NCI-H146 treated with DMSO at 0.1 percent for 48 hours (cell line): ENCODE measurements around the gene CREB1.
"Not testable (repeated sequence)": the region's sequence is repeated elsewhere in the genome, so short reads cannot be mapped to it uniquely, and the experiment has no call there.

Experiments
- DNase-seq: peaks from one replicate; lab custom pipeline; 2025; ENCODE audit not compliant: unreplicated experiment; lab: John Stamatoyannopoulos, UW

The CREB1 gene

DNA sequence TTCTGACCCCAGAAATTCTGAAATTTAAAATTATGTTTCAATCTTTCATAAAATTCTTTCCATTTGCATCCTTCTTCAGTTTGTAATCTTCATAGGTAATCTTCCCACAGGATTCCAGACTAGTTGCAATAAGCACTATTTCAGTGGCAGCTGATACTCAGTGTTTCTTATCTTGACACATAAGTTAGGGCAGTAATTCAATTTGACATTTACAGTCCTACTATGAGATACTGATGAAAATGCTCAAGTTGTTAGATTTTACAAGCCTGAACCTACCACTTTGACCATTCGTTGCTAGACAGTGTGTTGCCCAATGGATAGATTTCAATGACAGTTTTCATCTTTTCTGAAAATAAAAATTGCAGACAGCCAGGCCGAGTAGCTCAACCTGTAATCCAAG lies 85.1 kb downstream of the CREB1 start:
- no peak for DNase-seq

DNA sequence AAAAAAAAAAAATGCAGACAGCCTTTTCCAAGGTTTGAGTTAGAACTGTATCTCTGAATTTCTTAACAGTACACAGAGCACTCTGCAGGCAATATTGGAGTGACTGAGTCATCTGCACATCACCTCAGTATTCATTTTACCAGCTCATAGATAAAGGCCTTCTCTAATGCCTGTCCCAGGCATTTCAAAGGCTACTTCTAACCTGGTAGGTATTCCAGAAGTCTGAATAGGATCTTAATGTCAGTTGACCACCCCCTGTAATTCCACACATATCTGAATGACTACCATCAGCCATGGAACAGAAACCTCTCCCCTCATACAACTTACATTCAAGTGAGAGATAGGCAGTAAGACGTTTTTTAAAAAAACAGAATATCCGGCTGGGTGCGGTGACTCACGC lies 86.4 kb downstream of the CREB1 start:
- no peak for DNase-seq

DNA sequence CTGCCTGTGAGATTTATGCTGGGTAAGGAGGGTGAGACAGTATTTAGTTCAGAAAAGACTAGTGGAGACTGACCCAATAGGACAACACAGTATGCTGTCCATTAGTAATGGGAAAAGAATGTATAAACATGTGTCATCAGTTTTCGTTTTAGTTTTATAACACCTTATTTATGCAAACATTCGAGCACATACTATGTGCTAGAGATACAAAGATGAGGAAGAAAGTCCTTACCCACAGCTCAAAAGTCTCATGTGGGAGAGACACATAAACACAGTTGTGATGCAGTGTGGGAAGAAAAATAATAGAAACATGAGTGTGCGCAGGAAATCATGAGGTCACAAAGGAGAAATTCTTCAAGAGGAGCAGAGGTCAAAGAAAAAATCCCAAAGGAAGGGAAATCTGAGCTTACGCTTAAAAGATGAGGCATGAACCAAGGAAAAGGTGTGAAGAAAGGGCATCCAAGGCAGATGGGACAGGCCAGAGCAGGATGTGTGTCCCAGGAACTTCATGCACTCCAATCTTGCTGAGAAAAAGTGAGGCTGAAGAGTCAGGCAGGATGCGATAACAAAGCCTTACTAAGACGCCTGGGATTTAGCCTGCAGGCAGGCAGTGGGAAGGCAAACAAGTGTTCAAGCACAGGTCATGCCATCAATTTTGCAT lies 87.4 kb downstream of the CREB1 start:
- no peak for DNase-seq

DNA sequence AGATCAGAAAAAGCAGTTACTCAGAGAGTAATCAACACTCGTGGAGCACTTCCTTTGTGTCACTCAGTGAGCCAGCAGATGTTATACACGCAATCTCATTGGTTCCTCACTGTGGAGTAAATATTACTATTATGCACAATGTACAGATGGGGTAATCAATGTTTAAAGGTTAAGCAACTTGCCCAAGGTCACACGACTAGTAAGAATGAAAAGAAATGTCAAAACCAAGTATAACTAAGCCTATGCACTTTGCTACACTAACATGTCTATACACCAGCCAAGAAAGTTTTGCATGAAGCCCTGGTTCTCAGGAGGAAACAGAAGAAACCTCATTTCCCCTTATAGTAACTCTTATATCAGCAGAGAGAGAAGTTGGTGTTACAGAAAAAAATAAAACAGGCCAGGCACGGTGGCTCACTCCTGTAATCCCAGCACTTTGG lies 90.0 kb downstream of the CREB1 start:
- no peak for DNase-seq

DNA sequence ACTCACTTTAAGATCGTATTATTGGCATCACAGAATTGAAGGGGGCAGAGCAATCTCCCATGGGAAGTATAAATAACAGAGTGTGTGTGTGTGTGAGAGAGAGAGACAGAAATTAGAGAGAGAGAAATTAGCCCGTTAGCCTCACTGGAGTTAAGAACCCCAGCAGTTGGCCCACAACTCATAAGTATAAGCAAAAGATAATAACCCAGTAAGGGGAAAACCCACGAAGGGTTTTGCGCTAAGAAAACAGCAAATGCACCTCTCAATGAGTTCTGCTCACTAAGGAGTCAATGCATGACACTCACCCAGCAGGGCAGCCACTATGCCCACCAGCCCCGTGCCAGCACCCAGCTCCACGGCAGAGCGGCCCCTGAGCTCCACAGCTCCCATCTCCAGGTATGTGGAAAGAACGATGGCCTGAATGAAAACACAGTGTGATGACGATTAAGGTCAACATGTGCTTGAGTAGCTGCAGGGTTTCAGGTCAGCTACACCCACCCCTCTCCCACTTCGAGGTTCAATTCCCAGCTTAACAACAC lies 91.8 kb downstream of the CREB1 start:
- DNase-seq, result no peak

DNA sequence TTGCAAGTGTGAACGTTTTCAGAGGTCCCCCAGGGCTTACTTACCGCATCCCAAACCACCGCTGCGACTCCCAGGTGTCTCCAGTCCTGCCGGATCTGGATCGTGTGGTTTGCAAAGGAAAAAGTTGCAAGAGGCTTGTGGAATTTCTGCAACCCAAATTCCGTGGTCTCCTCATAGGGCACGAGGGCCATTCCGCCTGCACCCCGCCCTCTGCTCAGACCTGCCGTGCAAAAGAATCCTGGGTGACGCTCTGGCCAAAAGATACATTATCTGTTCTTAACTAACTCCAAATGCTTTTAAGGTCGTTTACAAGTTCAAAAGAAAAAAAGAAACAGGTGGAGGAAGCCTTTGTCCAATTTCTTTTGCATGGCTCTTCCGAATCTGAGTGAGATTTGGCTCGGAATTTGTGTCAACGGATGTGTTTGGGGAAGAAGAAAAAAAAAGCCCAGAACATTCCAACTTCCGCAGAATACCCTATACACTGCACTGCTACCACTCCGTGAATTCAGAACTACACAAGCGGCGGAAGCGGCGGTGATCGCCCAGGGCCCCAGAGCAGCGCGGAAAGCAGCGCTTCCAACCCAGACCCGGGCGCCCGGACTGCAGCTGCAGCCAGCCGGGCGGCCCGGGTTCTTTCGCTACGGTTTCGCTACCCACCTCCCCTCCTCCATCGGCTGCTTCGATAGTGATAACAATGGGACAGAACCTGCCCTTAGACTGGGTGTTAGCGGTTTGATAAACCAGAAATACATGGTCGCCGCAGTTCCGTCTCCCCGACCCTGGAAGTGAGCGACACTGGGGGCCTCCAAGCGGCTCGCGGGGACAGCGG lies 94.6 kb downstream of the CREB1 start:
- DNase-seq, result peak; percentile 38

DNA sequence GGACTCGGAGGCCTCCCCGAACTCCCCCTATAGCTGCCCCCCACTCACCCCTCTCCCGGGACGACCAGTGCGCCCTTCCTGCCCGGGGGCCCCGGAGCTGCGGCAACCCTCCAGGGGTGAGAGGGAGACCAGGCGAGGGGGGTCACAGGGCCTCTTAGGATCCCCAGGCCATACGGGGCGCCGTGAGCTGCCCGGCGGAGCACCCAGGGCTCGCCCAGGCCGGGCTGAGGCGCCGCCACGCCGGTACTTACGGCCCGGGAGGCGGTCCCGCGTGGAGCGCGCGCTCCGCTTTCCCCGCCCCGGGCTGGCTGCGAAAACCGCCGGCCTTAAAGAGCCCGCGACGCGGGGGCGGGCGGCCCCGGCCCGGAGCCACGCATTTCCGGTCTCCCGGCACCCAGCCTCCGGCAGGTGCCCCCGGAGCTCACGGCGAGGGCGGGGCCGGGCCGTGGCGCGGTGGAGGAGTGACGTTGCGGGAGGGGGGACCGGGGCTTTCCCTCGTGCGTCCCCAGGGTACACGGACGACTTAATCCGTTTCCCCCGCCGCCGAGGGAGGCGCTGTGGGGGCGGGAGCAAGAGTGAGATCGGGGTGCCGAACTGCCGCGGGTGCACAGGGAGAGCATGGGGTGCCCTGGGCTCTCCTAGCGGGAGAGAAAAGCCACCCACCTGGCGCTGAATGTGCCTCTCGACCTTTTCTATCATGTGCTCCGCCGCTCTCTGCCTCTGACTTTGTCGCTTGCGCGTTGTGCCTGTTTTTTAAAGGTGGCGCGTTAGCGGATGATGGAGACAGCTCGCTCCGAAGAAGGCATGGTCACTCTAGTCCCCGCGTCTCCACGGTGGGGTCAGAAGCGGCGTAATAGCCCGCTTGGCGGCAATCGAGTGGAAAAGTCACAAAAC lies 95.5 kb downstream of the CREB1 start, which contains the start of gene METTL21A:
Gene METTL21A (minus strand): TSS at position 381 of the 894 bp plus-strand sequence. CDS start 1,019 bp downstream, outside the sequence.
- peak; percentile 51 for DNase-seq

DNA sequence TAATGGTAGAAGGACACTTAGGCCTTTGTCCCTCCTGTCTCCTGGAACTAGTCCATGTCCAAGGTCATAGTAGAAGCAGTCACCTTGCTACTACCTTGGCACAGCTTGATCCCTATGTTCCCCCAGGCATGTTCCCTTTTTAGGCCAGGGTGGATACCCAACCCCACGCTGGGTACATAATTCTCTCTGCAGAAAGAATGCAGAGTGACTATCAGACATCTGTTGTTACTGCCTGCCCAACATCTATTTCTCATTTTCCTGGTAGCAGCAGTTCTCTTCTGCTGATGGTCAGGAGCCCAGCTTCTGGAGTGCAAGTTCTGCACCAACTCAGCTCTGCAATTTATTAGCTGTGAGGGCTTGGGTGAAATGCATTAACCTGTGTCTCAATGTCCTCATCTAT lies 99.8 kb downstream of the CREB1 start:
- no peak for DNase-seq

DNA sequence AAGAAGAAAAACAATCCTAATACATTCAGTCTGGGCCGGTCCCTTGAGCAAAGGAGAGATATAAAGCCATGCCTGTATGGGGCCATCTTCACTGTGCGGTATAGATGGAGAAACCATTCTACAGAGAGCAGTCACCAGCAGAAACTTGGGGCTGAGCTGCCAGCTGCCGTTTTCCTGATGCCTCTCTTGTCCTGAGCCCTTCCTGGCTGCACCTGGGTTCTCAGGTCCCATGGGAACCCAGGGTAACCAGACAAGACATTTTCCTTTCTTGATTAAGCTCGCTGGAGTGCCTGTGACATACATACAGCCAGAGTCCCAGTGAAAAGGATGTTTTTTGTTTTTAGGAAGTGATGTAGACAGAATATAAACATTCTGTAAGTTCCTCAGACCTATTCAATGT lies 100.7 kb downstream of the CREB1 start:
- DNase-seq, result no peak

DNA sequence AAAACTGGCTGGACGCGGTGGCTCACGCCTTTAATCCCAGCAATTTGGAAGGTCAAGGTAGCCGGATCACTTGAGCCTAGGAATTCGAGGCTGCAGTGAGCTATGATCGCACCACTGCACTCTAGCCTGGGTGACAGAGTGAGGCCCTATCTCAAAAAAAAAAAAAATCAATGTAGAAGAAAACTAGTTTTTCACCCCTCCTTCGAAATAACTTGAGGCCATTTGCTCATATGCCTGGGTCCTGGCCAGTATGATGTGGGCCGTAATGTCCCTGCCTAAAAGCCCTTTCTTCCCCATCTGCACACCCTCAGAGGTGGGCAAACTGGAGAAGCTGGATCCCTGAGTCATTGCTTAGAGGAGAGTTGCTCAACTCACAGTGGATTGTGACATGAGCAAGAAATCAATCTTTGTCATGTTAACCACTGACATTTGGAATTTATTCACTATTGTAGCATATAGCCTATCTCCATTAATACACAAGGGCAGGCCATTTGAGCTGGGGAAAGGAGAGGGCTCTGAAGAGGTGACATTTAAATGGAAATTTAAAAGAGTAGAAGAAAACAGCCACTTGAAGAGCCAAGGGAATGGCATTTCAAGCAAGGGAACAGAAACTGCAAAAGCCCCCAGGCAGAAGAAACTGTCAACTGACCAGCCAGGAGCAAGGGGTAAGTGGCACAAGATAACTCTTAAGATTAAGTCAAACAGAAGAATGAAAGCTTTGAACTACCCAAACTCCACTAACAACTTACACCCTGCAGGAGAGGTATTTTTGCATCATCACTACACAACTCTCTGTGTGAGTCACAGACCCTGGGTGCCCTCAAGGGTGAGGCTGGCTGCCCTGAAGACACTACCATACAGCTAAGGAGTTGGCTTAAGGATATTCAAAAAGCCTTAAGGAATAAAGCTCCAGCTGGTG lies 103.1 kb downstream of the CREB1 start:
- no peak for DNase-seq

DNA sequence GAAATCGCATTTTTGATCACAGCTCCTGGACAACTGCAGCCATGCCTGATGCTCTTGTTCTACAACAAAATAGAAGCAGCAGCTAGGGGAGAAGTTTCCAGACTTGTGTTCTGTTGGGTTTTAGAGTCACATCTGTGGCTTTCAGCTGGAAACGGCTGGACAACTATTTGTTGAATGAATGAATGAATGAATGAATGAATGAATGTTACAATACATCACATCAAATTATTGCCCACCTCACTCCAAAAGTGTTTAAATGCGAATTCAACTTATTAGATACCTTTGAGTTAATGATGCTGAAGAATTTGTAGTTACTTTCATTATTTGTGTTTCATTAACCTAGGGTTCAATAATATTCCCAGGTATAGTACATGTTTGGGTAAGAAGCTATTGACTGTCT lies 103.9 kb downstream of the CREB1 start:
- DNase-seq, result no peak

DNA sequence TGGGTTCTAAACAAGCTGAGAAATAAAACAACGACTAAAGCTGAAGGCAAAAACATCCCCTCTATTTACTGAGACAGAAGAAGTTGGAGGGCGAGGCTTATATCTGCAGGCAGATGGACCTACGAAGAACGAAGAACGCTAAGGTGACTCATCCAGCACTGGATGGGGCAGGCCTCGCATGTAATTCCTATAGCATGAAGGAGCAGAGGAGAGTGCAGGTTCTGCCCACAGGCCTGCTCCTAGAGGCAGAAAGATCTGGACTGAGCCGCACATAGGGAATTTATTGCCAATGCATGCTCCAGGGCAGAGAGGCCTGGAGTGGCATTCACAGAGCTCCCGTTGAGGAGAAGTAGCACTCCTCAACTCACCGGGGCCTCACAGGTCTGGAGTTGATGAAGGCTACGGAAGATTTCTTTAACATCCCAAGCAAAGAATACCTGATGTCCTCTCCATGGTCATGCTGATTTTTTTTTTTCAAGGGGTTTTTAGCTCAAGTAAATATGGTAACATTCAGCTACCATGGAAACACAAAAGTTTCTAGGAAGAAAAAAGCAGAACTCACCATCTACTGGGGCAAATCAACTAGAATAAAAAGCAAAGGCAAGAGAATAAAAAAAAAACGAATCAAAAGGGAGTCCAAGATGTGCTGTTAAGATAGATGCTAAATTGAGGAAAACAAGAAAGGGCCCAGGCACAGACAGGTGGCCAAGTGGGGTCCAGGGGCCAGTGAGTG lies 105.9 kb downstream of the CREB1 start:
- no peak for DNase-seq

DNA sequence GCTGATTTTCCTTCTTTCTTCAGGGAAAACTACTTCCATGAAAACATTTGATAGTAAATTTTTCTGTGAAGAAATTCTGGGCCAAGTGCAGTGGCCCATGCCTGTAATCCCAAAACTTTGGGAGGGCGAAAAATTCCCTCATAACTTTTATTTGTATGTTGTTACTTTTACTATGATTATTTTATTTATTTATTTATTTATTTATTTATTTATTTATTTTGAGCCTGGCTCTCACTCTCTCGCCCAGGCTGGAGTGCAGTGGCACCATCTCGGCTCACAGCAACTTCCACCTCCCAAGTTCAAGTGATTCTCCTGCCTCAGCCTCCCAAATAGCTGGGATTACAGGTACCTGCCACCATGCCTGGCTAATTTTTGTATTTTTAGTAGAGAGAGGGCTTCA lies 109.5 kb downstream of the CREB1 start:
- not testable (repeated sequence) for DNase-seq

DNA sequence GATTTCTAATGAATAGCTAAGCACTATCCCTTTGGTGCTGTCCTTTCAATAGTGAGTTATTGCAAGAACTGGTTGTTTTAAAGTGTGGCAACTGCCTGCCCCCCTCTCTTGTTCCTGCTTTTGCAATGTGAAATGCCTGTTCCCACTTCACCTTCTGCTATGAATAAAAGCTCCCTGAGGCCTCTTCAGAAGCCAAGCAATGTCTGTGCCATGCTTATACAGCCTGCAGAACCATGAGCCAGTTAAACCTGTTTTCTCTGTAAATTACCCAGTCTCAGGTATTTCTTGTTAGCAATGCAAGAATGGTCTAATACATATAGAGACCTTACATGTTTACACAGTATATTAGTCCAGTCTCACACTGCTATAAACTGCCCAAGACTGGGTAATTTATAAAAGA lies 110.4 kb downstream of the CREB1 start:
- no peak for DNase-seq

DNA sequence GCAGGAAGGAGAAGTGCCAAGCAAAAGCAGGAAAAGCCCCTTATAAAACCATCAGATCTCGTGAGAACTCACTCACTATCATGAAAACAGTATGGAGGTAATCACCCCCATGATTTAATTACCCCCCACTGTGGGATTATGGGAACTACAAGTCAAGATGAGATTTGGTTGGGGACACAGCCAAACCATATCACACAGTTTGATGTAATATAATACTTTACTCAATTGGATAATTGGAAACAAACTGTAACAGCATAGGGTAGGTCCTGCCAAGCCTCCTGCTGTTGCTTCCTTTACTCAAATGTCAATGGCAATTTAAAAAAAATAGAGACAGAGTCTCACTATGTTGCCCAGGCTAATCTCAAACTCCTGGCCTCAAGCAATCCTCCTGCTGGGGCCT lies 110.9 kb downstream of the CREB1 start:
- DNase-seq, result no peak

DNA sequence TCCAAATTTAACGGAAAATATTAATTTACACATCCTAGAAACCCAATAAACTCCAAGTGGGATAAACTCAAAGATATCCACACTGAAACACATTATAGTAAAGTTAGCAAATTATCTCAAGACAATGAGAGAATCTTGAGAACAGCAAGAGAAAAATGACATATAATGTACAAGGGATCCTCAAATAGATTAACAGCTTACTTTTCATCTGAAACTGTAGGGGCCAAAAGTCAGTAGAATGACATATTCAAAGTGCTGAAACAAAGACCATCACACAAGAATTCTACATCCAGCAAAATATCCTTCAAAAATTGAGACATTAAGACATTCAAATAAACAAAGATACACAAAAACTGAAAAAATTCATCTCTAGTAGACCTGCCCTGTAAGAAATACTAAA lies 114.1 kb downstream of the CREB1 start:
- DNase-seq, result no peak

DNA sequence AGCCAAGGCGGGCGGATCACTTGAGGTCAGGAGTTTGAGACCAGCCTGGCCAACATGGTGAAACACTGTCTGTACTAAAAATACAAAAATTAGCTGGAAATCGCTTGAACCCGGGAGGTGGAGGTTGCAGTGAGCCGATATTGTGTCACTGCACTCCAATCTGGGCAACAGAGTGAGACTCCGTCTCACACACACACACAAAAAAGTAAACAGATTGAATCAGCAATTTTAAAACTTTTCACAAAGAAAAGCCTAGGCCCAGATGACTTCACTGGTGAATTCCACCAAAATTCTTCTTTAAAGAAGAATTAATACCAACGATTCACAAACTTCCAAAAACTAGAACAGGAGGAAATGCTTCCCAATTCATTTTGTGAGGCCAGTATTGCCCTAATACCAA lies 116.8 kb downstream of the CREB1 start:
- DNase-seq, result not testable (repeated sequence)
